Adrenal gland (tissue), 5 donors: ENCODE results near the gene SLC24A4.

Experiments
- CTCF ChIP-seq, 6 experiments: fragments of 450-650 bp in 4 of 6; fragments of 200-600 bp in 2 of 6; sonication (generic) in 1 of 6; IDR thresholded peaks; 1 replicate in 5 of 6; 2 replicates in 1 of 6; pipeline versions ENCODE4 v1.5.1 to v1.8.0; 2016 to 2021; ENCODE audit warnings: antibody characterized with exemption in 6 of 6, mild to moderate bottlenecking in 2 of 6, moderate library complexity in 1 of 6
- POLR2A ChIP-seq, 2 donors: fragments of 450-650 bp; IDR thresholded peaks; one replicate each; pipeline ENCODE4 v1.6.1; 2017; ENCODE audit warnings: antibody characterized with exemption in 2 of 2, mild to moderate bottlenecking in 2 of 2, moderate library complexity in 1 of 2
- donor health status: DM: no; HTN: no; CAD: no.

GRCh38 chr14:92360651-92361370, 37.8 kb downstream of the SLC24A4 start:
- TF ChIP-seq CTCF (IDR thresholded peaks at IDR 0.05) (no peak), POLR2A (IDR thresholded peaks at IDR 0.05) (no peak)
